Esophagus squamous epithelium (tissue), 5 donors: ENCODE measurements around the gene SLC44A1. TPM values are rescaled to one million over a fixed set of nuclear protein-coding genes. Genes with fewer than 3 reads are reported as not detected.
"Not testable (repeated sequence)": the region's sequence is repeated elsewhere in the genome, so short reads cannot be mapped to it uniquely, and the experiment has no call there.

Source experiments
- DNase-seq: peaks from one replicate; lab custom pipeline; 2025; lab: John Stamatoyannopoulos, UW
- H3K27ac ChIP-seq, 4 donors: fragments of 200-600 bp; sonication (generic); one replicate each; pipeline ENCODE4 v1.5.1; 2016 to 2019; ENCODE audit warnings: mild to moderate bottlenecking in 1 of 4
- H3K27me3 ChIP-seq, 4 donors: fragments of 200-600 bp; sonication (generic); 1 replicate in 3 of 4; 2 replicates in 1 of 4; pipeline versions ENCODE4 v1.5.1 to v1.6.0; 2017 to 2021; ENCODE audit warnings: antibody characterized with exemption in 1 of 4
- H3K36me3 ChIP-seq, 3 donors: fragments of 200-600 bp; sonication (generic); one replicate each; pipeline ENCODE4 v1.5.1; 2016 to 2019
- H3K4me1 ChIP-seq, 3 donors: fragments of 200-600 bp; sonication (generic); one replicate each; pipeline ENCODE4 v1.5.1; 2017 to 2019
- H3K4me3 ChIP-seq, 4 donors: fragments of 200-600 bp; sonication (generic); 1 replicate in 3 of 4; 2 replicates in 1 of 4; pipeline ENCODE4 v1.5.1; 2016 to 2019; ENCODE audit warnings: mild to moderate bottlenecking in 2 of 4, moderate library complexity in 1 of 4
- H3K9me3 ChIP-seq, 3 donors: fragments of 200-600 bp; sonication (generic); one replicate each; pipeline ENCODE4 v1.5.1; 2016 to 2019
- POLR2A ChIP-seq, 4 donors: fragments of 450-650 bp; IDR thresholded peaks; one replicate each; pipeline ENCODE4 v1.6.1; 2017; ENCODE audit warnings: antibody characterized with exemption in 4 of 4, mild to moderate bottlenecking in 4 of 4, moderate library complexity in 3 of 4
- WGBS, 2 donors: methylation state at CpG; one replicate each; pipeline ENCODE4 v1.1.5; 2018; 5-methylcytosine and 5-hydroxymethylcytosine counted together
- intact Hi-C: fragments of 100-400 bp; cut with DNase I; formaldehyde crosslinking; loops from one replicate; pipeline ENCODE4 v1.15.0; 2022
- total RNA-seq, 4 donors: library from RNA; depleted of rRNA; stranded (reverse); fragments of >200 nt; gene quantifications; one replicate each; pipeline ENCODE4 v1.1.0, GENCODE V29; 2016
- TF ChIP-seq, protein P1 (sequence below), 6 experiments: fragments of 450-650 bp in 4 of 6; fragments of 200-600 bp in 2 of 6; sonication (generic) in 2 of 6; IDR thresholded peaks; one replicate each; pipeline ENCODE4 v1.5.1; 2016 to 2019; ENCODE audit warnings: antibody characterized with exemption in 6 of 6, mild to moderate bottlenecking in 4 of 6, moderate library complexity in 4 of 6
- donor health status: DM: yes; HTN: yes; CAD: no.

SLC44A1 gene
- total RNA-seq, 4 donors from 2014 or later, result 19.9 to 52.9 (median 37.8) TPM

DNA sequence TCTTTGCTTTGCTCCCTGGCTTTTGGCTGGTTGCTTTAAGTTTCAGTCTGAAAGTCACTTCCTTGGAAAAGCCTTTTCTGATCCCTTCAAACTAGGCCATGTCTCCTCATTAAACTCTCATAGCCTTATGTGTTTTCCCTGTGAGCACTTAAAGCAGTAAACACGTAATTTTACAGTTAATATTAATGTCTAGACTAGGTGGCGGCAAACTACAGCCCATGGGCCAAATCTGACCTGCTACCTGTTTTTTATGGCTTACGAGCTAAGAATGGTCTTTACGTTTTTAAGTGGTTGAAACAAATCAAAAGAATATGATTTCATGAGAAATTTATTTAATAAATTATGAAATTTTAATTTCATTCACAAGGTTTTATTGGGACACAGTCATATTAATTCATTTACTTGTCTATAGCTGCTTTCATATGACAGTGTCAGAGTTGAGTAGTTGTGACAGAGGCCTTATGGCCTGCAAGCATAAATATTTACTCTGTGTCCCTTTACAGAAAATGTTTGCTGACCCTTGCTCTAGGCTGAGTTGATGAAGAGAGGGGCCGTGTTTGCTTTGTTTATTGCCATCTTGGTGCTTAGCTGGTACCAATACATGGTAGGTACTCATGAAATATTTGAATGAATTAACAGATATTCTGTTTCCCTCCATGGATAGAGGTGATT lies 7.4 kb downstream of the SLC44A1 start:
- H3K27me3 ChIP-seq, result no peaks in the 10 kb centered on the region
- no peaks in the 10 kb centered on the region for H3K9me3 ChIP-seq
- H3K36me3 ChIP-seq, result no peaks in the 10 kb centered on the region
- no peak for DNase-seq
- TF ChIP-seq, protein P1, sequence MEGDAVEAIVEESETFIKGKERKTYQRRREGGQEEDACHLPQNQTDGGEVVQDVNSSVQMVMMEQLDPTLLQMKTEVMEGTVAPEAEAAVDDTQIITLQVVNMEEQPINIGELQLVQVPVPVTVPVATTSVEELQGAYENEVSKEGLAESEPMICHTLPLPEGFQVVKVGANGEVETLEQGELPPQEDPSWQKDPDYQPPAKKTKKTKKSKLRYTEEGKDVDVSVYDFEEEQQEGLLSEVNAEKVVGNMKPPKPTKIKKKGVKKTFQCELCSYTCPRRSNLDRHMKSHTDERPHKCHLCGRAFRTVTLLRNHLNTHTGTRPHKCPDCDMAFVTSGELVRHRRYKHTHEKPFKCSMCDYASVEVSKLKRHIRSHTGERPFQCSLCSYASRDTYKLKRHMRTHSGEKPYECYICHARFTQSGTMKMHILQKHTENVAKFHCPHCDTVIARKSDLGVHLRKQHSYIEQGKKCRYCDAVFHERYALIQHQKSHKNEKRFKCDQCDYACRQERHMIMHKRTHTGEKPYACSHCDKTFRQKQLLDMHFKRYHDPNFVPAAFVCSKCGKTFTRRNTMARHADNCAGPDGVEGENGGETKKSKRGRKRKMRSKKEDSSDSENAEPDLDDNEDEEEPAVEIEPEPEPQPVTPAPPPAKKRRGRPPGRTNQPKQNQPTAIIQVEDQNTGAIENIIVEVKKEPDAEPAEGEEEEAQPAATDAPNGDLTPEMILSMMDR (IDR thresholded peaks at IDR 0.05), result no peak
- no peak for TF ChIP-seq POLR2A (IDR thresholded peaks at IDR 0.05)
- 81 to 87% methylated on average over 5 of the region's 5 CpGs for WGBS, 2 donors
- H3K4me3 ChIP-seq, result no peak overlapping the region
- intact Hi-C loops, result no loop called here
- peaks cover 0 to 60% (median 0%) of the 10 kb centered on the region in 3 donors for H3K4me1 ChIP-seq
- no peak overlapping the region for H3K27ac ChIP-seq

DNA sequence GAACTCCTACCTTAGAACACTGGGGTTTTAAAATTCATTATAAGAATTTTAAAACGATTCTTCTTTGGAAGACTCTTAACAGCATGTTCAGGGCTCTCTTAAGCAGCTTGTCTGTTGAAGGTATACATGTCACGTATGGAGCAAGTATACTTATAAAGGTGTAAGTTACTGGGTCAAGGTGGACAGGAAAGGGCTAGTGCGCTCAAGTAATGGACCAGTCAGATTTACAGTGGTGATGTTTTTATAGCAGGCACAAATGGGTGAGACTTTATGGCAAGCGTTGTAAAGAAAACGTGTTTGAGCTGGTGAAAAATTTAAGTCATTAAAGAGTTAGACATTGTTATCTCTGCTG lies 7.9 kb downstream of the SLC44A1 start:
- no peak overlapping the region for H3K27ac ChIP-seq
- intact Hi-C loops, result no loop called here
- H3K4me1 ChIP-seq, result peaks cover 0 to 60% (median 3%) of the 10 kb centered on the region in 3 donors
- H3K4me3 ChIP-seq, result no peak overlapping the region
- WGBS, 2 donors, result 66 to 76% methylated on average over 5 of the region's 5 CpGs
- DNase-seq, result no peak
- H3K27me3 ChIP-seq, result no peaks in the 10 kb centered on the region
- no peaks in the 10 kb centered on the region for H3K36me3 ChIP-seq
- no peaks in the 10 kb centered on the region for H3K9me3 ChIP-seq
- no peak for TF ChIP-seq POLR2A (IDR thresholded peaks at IDR 0.05)
- TF ChIP-seq, protein P1 (IDR thresholded peaks at IDR 0.05), result no peak

DNA sequence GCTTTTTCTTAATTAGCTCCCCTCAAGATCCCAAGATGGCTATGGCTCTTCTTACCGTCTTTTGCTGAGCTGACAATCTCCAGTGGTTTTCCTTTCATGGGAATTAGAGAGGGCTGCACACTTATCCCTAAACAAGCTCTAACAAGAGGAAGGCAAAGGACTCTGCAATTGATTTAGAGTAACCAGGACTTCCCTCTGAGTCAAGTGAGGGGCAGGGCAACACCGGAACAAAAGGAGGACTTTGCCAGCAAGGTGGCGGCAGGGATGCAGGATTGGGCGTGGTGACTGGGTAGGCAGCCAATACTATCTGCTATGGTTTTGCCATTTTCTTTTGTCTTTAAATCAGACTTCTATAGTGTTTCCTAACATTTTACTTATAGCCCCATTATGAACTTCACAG lies 9.8 kb downstream of the SLC44A1 start:
- TF ChIP-seq, protein P1 (IDR thresholded peaks at IDR 0.05), result peak in 1 of 6 experiments; percentile 13
- no peak for TF ChIP-seq POLR2A (IDR thresholded peaks at IDR 0.05)
- 36 to 45% methylated on average over 4 of the region's 4 CpGs for WGBS, 2 donors
- intact Hi-C loops, result no loop called here
- no peak overlapping the region for H3K4me3 ChIP-seq
- H3K27ac ChIP-seq, result peak overlapping the region in 2 of 4 donors; percentile 59 to 72
- H3K9me3 ChIP-seq, result no peaks in the 10 kb centered on the region
- no peak for DNase-seq
- peaks cover 0 to 69% (median 11%) of the 10 kb centered on the region in 3 donors for H3K4me1 ChIP-seq
- H3K27me3 ChIP-seq, result no peaks in the 10 kb centered on the region
- H3K36me3 ChIP-seq, result no peaks in the 10 kb centered on the region

DNA sequence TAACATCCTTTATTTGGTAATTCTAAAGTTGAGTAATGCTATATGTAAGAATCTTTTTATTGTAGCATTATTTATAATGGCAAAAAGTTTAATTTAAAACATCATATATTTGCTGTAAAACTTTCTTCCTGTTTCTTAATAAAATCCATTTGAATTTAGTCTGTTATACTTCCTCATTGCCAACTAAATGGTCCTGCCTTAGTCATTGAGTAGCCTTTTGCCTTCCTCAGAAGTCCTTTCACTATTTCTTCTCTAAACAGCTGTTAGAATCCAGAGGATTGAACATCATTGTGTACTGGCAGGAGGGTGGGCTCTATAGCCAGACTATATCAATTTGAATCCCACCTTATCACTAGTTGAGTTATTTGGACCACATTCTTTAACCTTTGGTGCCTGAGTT lies 11.0 kb downstream of the SLC44A1 start:
- Histone ChIP-seq H3K4me3 (no peak overlapping the region), H3K27ac (no peak overlapping the region), H3K9me3 (no peaks in the 10 kb centered on the region), H3K27me3 (no peaks in the 10 kb centered on the region), H3K4me1 (peaks cover 0 to 81% (median 14%) of the 10 kb centered on the region in 3 donors), H3K36me3 (no peaks in the 10 kb centered on the region)
- TF ChIP-seq, protein P1 (IDR thresholded peaks at IDR 0.05), result no peak
- no peak for TF ChIP-seq POLR2A (IDR thresholded peaks at IDR 0.05)
- intact Hi-C loops, result no loop called here
- no peak for DNase-seq

DNA sequence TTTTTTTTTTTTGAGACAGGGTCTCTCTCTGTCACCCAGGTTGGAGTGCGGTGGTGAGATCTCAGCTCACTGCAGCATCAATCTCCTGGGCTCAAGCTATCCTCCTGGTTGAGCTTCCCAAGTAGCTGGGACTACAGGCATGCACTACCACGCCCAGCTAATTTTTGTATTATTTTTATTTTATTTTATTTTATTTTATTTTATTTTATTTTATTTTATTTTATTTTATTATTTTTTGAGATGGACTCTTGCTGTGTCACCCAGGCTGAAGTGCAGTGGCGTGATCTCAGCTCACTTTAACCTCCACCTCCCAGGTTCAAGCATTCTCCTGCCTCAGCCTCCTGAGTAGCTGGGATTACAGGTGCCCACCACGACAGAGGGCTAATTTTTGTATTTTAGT lies 12.1 kb downstream of the SLC44A1 start:
- H3K27ac ChIP-seq, DNase-seq, H3K36me3 ChIP-seq, H3K27me3 ChIP-seq, H3K9me3 ChIP-seq, intact Hi-C loops, H3K4me3 ChIP-seq: not testable (repeated sequence)
- WGBS, 2 donors, result 96% methylated on average over 4 of the region's 4 CpGs
- H3K4me1 ChIP-seq, result peaks cover 0 to 81% (median 14%) of the 10 kb centered on the region in 3 donors
